HepG2 (cell line): ENCODE measurements around the gene RASSF4.

Experiments
- CAMTA2 ChIP-seq: sonication (generic); formaldehyde crosslinking; IDR thresholded peaks from 2 replicates; pipeline ENCODE4 v1.4.0; 2020; ENCODE audit warnings: mild to moderate bottlenecking, missing genetic modification reagents, borderline replicate concordance
- CREM ChIP-seq, 2 experiments: sonication (generic) in 1 of 2; formaldehyde crosslinking in 1 of 2; IDR thresholded peaks; 2 replicates each; pipeline versions ENCODE4 v1.4.0 to v1.6.1; 2016 to 2020; ENCODE audit warnings: antibody characterized with exemption in 1 of 2, mild to moderate bottlenecking in 1 of 2, missing genetic modification reagents in 1 of 2
- CTCF ChIP-seq: sonication (generic); formaldehyde crosslinking; IDR thresholded peaks from 2 replicates; pipeline ENCODE4 v1.5.0; 2020; ENCODE audit warnings: mild to moderate bottlenecking, missing genetic modification reagents, moderate library complexity
- ELF1 ChIP-seq: sonication (generic); formaldehyde crosslinking; IDR thresholded peaks from 2 replicates; pipeline ENCODE4 v1.4.0; 2020; ENCODE audit warnings: missing genetic modification reagents
- EZH2 ChIP-seq: conservative IDR thresholded peaks from 2 replicates; pipeline ENCODE4 v1.6.1; 2012; ENCODE audit warnings: mild to moderate bottlenecking, low read depth, low read length, moderate library complexity
- JUND ChIP-seq: sonication (generic); formaldehyde crosslinking; IDR thresholded peaks from 2 replicates; pipeline ENCODE4 v1.8.0; 2022; ENCODE audit warnings: mild to moderate bottlenecking, missing genetic modification reagents
- ZNF24 ChIP-seq: fragments of 450-650 bp; IDR thresholded peaks from 2 replicates; pipeline ENCODE4 v1.6.1; 2017; ENCODE audit warnings: antibody characterized with exemption, mild to moderate bottlenecking
- ZNF337 ChIP-seq: sonication (generic); formaldehyde crosslinking; IDR thresholded peaks from 2 replicates; pipeline ENCODE4 v1.5.1; 2020; ENCODE audit warnings: missing genetic modification reagents, low read depth, mild to moderate bottlenecking, borderline replicate concordance
- ZNF629 ChIP-seq: sonication (generic); formaldehyde crosslinking; conservative IDR thresholded peaks from 2 replicates; pipeline ENCODE4 v1.5.0; 2020; ENCODE audit warnings: missing genetic modification reagents
- TF ChIP-seq, protein P1 (sequence below): sonication (generic); formaldehyde crosslinking; IDR thresholded peaks from 2 replicates; pipeline ENCODE4 v1.4.0; 2020; ENCODE audit warnings: missing genetic modification reagents
- TF ChIP-seq, protein P2 (sequence below): conservative IDR thresholded peaks from 2 replicates; pipeline ENCODE4 v1.6.1; 2018; ENCODE audit warnings: missing genetic modification reagents

DNA sequence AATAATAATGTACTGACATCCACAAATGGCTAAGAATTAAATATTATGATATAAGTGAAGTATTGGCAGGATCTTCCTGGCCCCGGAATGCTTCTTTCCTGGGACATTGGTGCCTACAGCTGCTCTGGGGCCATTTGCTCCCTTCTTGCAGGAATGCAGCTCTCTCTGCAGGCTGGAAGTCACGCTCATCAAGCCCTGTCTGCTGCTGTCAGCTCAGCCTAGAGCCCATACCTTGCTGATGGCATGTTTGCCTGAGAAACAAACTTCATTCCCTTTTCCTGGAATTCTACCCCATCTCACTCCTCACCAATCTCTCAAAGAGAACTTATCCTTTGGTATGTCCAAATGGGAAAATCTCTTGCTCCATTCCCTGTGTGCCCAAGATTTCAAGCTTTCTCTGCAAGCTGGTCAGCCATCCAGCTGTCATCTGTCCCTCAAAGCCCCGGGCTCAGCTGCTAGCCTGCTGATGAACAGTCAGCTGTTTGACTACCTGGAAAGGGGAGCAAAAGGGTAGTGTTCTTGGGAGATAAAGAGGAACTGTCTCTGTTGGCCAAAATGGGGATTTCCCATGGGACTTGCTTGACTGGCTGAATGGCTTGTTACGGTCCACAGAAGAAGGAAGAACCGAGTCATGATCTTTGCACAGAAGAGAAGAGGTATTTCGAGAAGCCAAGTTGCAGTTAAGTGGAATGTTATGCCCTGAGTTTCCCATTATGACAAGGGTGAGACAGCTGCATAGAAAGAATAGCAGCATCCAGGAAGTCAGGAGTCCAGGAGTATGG, 12.0 kb upstream of the RASSF4 start:
- TF ChIP-seq ZNF629 (CRISPR knock-in tag) (no peak), ELF1 (no peak), CREM (IDR thresholded peaks at IDR 0.05) (no peak), CREM (CRISPR knock-in tag; IDR thresholded peaks at IDR 0.05) (no peak), CAMTA2 (CRISPR knock-in tag) (no peak), JUND (no peak), ZNF337 (no peak), CTCF (CRISPR knock-in tag) (no peak), ZNF24 (no peak), EZH2 (no peak)
- TF ChIP-seq, protein P1, sequence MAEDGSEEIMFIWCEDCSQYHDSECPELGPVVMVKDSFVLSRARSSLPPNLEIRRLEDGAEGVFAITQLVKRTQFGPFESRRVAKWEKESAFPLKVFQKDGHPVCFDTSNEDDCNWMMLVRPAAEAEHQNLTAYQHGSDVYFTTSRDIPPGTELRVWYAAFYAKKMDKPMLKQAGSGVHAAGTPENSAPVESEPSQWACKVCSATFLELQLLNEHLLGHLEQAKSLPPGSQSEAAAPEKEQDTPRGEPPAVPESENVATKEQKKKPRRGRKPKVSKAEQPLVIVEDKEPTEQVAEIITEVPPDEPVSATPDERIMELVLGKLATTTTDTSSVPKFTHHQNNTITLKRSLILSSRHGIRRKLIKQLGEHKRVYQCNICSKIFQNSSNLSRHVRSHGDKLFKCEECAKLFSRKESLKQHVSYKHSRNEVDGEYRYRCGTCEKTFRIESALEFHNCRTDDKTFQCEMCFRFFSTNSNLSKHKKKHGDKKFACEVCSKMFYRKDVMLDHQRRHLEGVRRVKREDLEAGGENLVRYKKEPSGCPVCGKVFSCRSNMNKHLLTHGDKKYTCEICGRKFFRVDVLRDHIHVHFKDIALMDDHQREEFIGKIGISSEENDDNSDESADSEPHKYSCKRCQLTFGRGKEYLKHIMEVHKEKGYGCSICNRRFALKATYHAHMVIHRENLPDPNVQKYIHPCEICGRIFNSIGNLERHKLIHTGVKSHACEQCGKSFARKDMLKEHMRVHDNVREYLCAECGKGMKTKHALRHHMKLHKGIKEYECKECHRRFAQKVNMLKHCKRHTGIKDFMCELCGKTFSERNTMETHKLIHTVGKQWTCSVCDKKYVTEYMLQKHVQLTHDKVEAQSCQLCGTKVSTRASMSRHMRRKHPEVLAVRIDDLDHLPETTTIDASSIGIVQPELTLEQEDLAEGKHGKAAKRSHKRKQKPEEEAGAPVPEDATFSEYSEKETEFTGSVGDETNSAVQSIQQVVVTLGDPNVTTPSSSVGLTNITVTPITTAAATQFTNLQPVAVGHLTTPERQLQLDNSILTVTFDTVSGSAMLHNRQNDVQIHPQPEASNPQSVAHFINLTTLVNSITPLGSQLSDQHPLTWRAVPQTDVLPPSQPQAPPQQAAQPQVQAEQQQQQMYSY (CRISPR knock-in tag) = no peak
- TF ChIP-seq, protein P2, sequence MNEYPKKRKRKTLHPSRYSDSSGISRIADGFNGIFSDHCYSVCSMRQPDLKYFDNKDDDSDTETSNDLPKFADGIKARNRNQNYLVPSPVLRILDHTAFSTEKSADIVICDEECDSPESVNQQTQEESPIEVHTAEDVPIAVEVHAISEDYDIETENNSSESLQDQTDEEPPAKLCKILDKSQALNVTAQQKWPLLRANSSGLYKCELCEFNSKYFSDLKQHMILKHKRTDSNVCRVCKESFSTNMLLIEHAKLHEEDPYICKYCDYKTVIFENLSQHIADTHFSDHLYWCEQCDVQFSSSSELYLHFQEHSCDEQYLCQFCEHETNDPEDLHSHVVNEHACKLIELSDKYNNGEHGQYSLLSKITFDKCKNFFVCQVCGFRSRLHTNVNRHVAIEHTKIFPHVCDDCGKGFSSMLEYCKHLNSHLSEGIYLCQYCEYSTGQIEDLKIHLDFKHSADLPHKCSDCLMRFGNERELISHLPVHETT (CRISPR knock-in tag) = no peak
